Measurements from ENCODE around the gene NUP62.

- no peak for TF ChIP-seq CTCF (IDR thresholded peaks at IDR 0.05)
- TF ChIP-seq REST (IDR thresholded peaks at IDR 0.05; ENCODE audit: insufficient read depth in 1 of 2, low read depth in 2 of 2, low read length in 1 of 2) = no peak
These were observed 60.3 kb downstream of the NUP62 start for GRCh38 chr19:49869009-49869483.

Data from Panc1 (cell line).